ENCODE measurements around the gene NODAL. TPM values are rescaled to one million over a fixed set of nuclear protein-coding genes. Genes with fewer than 3 reads are reported as not detected.

NODAL gene
- total RNA-seq, 2 donors from 2014 or later, result not detected

GRCh38 chr10:70481105-70481504 is 39.6 kb upstream of the NODAL start:
- Histone ChIP-seq H3K4me1 (peaks cover 0 to 68% of the 10 kb centered on the region in 2 donors), H3K9me3 (no peaks in the 10 kb centered on the region), H3K4me3 (no peak overlapping the region), H3K36me3 (no peaks in the 10 kb centered on the region), H3K27ac (no peak overlapping the region), H3K27me3 (no peaks in the 10 kb centered on the region)
- no peak for DNase-seq (ENCODE audit: low spot score)
- TF ChIP-seq, protein P1, sequence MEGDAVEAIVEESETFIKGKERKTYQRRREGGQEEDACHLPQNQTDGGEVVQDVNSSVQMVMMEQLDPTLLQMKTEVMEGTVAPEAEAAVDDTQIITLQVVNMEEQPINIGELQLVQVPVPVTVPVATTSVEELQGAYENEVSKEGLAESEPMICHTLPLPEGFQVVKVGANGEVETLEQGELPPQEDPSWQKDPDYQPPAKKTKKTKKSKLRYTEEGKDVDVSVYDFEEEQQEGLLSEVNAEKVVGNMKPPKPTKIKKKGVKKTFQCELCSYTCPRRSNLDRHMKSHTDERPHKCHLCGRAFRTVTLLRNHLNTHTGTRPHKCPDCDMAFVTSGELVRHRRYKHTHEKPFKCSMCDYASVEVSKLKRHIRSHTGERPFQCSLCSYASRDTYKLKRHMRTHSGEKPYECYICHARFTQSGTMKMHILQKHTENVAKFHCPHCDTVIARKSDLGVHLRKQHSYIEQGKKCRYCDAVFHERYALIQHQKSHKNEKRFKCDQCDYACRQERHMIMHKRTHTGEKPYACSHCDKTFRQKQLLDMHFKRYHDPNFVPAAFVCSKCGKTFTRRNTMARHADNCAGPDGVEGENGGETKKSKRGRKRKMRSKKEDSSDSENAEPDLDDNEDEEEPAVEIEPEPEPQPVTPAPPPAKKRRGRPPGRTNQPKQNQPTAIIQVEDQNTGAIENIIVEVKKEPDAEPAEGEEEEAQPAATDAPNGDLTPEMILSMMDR (IDR thresholded peaks at IDR 0.05), result no peak

DNA sequence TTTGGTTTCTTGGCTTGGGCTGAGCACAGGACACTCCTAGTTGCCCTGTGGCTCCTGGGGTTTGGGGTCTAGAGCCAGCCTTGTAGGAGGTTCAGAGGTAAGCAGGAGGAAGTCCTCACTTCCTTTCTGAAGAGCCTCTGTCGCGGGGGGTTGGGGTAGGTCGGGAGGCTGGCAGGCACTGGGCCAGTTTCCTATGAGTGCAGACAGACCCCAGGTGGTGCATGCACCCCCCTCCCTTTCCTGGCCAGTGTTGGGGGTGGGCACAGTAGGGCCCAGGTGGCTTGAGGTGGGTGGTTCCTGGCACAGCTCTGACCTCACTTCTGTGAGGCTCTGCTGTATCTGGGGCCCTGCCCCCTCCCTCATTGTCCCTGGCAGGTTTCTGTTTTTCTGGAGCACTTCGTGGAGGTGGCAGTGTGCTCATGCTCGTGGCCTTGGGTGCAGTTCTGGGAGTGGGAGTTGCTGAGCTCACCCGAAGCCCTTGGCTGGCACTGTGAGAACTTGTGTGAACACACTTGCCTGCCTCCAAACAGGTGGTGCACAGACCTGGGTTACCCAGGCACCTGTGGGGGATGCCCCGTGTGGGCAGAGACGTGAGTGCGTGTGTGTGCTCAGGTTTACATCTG is 38.9 kb upstream of the NODAL start:
- Histone ChIP-seq H3K27me3 (no peaks in the 10 kb centered on the region), H3K27ac (peak overlapping the region in 1 of 2 donors; percentile 45), H3K4me3 (peak overlapping the region in 1 of 2 donors; percentile 63), H3K9me3 (no peaks in the 10 kb centered on the region), H3K36me3 (no peaks in the 10 kb centered on the region), H3K4me1 (peaks cover 0 to 68% of the 10 kb centered on the region in 2 donors)
- no peak for DNase-seq (ENCODE audit: low spot score)
- TF ChIP-seq, protein P1 (IDR thresholded peaks at IDR 0.05), result no peak

- DNase-seq (ENCODE audit: low spot score), result no peak
- Histone ChIP-seq H3K4me3 (peak overlapping the region in 1 of 2 donors; percentile 63), H3K27me3 (no peaks in the 10 kb centered on the region), H3K27ac (peak overlapping the region; percentile 45 to 70), H3K9me3 (no peaks in the 10 kb centered on the region), H3K4me1 (peaks cover 0 to 68% of the 10 kb centered on the region in 2 donors), H3K36me3 (no peaks in the 10 kb centered on the region)
- TF ChIP-seq, protein P1 (IDR thresholded peaks at IDR 0.05), result no peak
Observed at GRCh38 chr10:70479626-70480238, 38.3 kb upstream of the NODAL start.

GRCh38 chr10:70479165-70479581 is 37.7 kb upstream of the NODAL start:
- Histone ChIP-seq H3K36me3 (no peaks in the 10 kb centered on the region), H3K4me3 (peak overlapping the region; percentile 61 to 63), H3K27ac (peak overlapping the region; percentile 45 to 70), H3K27me3 (no peaks in the 10 kb centered on the region), H3K9me3 (no peaks in the 10 kb centered on the region), H3K4me1 (peaks cover 0 to 66% of the 10 kb centered on the region in 2 donors)
- TF ChIP-seq, protein P1 (IDR thresholded peaks at IDR 0.05), result no peak
- no peak for DNase-seq (ENCODE audit: low spot score)

GRCh38 chr10:70478191-70479164 is 37.0 kb upstream of the NODAL start, which contains the start of gene PALD1:
Gene PALD1, plus strand, starts transcription at chr10:70478767. Its CDS starts 47,185 bp downstream, at chr10:70525952.
- peak within 1 kb of the TSS; percentile 61 to 63 for H3K4me3 ChIP-seq
- peak; percentile 81 for DNase-seq (ENCODE audit: low spot score)
- H3K36me3 ChIP-seq, result no peaks in the 10 kb centered on the region
- H3K4me1 ChIP-seq, result peaks cover 0 to 60% of the 10 kb centered on the region in 2 donors
- H3K27me3 ChIP-seq, result no peaks in the 10 kb centered on the region
- TF ChIP-seq, protein P1 (IDR thresholded peaks at IDR 0.05), result peak in 1 of 2 donors; percentile 56
- H3K27ac ChIP-seq, result peak within 1 kb of the TSS; percentile 45 to 70
- no peaks in the 10 kb centered on the region for H3K9me3 ChIP-seq
